Neural progenitor cell (in vitro differentiated cells): ENCODE data around the gene SLC7A9.
"Not testable (repeated sequence)": the region's sequence is repeated elsewhere in the genome, so short reads cannot be mapped to it uniquely, and the experiment has no call there.

Experiments
- CTCF ChIP-seq: fragments of 200-600 bp; sonication (generic); IDR thresholded peaks from 2 replicates; pipeline ENCODE4 v1.5.1; 2017; ENCODE audit warnings: antibody characterized with exemption, mild to moderate bottlenecking
- EZH2phosphoT487 ChIP-seq: fragments of 200-600 bp; sonication (generic); IDR thresholded peaks from 2 replicates; pipeline ENCODE4 v1.6.1; 2017; ENCODE audit warnings: antibody characterized with exemption

GRCh38 chr19:32833388-32833787, 36.2 kb downstream of the SLC7A9 start:
- not testable (repeated sequence) for TF ChIP-seq CTCF, EZH2phosphoT487
